Measurements from ENCODE around the gene VAX1.
"Not testable (repeated sequence)": the region's sequence is repeated elsewhere in the genome, so short reads cannot be mapped to it uniquely, and the experiment has no call there.

VAX1 gene, protein sequence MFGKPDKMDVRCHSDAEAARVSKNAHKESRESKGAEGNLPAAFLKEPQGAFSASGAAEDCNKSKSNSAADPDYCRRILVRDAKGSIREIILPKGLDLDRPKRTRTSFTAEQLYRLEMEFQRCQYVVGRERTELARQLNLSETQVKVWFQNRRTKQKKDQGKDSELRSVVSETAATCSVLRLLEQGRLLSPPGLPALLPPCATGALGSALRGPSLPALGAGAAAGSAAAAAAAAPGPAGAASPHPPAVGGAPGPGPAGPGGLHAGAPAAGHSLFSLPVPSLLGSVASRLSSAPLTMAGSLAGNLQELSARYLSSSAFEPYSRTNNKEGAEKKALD

DNA sequence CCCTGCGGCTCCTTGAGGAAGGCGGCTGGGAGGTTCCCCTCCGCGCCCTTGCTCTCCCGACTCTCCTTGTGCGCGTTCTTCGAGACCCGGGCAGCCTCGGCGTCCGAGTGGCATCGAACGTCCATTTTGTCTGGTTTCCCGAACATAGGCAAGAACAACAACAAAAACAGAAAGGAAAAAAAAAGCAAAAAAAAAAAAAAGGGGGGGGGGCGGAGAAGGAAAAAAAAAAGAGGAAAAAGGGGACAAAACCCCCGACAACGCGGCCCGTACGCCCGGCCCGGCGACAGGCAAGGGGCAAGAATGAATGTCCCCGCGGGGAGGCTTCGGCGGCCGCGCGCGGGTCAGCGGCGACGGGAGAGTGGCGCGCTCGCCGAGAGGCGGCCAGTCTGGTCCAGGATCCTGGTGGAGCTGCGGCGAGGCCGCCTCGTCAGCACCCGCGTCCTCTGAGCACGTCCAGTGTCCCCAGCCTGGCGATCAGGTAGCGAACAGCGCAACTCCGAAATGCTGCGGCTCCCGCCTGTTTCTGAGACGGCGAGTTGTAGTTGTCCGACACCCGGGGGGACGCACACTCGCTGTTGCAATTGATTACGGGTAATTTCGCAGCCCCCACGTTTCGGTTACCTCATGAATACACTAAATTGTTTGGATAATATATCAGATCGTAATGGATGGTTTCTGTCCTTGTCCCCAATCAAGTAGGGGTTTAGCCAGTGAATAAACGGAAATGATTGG, at the start of gene VAX1:
TSS of gene VAX1 (minus strand) at position 360 of the 732 bp plus-strand sequence. CDS start at position 146, 214 bp downstream.
- DNase-seq (ENCODE audit: low read depth): no peak

DNA sequence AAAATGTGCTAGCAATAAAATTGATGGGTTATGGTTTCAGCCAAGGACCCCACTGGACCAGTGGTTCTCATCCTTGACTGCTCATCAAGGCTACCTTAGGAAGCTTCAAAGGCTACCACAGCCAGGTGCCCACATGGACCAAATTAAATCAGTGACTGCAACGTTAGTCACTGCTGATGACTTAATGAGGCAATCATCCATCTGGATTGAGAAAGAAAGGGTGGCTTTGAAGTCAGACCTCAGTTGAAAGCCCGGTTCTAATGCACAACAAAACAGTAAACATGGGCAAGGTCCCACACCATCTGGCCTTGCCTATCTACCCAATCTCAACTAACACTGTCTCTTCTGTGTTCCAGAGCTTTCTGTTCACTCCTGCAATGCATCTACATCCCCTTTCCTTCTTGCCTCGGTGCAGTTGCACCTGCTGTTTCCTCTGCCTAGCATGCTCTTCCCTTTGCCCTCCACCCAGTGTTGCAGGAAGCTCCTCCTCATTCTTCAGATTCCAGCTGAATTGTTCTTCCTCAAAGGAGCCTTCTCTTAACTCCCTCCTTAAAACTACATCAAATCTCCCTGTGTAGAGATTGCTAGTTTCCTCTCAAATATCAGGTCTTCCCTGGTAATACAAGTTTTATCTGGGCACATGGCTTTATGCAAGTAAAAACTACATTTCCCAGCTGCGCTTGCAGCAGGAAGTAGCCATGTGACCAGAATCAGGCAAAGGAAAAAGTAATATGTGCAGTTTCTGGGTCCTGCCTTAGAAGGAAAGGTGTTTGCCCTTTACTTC, 49.0 kb upstream of the VAX1 start:
- DNase-seq (ENCODE audit: low read depth): no peak

DNA sequence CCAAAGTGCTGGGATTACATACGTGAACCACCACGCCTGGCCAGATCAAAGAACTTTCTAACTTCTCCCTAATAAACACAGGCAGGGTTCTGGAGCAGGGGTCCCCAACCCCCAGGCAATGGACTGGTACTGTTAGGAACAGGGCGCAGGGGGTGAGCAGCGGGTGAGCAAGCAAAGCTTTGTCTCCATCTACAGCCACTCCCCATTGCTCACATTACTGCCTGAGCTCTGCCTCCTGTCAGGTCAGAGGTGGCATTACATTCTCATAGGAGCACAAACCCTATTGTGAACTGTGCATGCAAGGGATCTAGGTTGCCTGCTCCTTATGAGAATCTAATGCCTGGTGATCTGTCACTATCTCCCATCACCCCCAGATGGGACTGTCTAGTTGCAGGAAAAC, 47.7 kb upstream of the VAX1 start:
- DNase-seq (ENCODE audit: low read depth): not testable (repeated sequence)

DNA sequence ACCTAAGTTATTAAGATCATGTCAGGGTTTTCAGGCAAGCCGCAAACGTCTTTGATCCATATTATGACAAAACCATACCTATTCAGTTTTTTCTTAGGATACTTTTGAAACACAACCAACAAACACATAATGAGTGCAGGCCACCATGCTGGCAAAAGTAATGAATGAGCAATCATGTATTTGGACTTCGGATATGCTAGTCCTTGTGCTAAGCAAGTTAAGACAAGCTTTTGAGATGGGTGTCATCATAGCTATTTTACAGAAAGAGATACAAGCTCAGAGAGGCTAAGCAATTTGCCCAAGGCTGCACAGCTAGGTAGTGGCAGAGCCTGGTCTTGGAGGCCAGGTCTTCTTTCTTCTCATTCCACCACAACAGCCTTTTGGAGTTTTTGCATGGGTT, 46.8 kb upstream of the VAX1 start:
- no peak for DNase-seq (ENCODE audit: low read depth)

DNA sequence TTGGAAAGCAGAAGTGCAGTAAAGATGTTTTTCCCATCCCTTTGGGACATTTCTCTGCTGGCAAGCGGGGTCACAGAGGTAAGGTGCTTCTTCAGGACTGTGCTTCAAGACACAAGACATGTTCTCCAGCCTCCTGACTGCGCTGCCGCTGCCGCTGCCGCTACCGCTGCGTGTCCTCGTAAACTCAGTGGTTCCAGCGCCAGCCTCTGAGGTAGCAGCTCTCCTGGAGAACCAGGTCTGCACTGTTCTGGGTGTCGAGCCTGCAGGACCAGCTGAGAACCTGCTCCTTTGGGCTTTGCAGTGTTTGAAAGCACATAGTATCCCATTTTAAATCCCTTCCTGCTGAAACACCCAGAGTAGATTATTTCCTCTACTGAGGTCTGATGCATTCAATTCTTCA, 46.2 kb upstream of the VAX1 start:
- DNase-seq (ENCODE audit: low read depth): no peak

DNA sequence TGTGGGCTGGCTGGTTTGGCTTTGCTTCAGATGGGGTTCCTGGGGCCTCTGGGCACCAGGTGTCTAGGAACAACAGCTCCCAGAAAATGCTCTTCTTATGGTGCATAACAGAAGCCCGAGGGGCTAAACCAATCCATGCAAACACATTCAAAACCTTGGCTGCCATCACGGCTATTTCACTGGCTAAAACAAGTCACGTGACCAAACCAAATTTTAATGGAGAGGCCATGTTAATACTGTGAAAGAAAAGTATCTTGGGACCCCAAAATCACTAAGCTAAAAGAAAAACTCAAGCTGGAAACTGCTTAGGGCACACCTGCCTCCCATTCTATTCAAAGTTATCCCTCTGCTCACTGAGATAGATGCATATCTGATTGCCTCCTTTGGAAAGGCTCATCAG, 40.1 kb upstream of the VAX1 start:
- DNase-seq (ENCODE audit: low read depth): no peak

DNA sequence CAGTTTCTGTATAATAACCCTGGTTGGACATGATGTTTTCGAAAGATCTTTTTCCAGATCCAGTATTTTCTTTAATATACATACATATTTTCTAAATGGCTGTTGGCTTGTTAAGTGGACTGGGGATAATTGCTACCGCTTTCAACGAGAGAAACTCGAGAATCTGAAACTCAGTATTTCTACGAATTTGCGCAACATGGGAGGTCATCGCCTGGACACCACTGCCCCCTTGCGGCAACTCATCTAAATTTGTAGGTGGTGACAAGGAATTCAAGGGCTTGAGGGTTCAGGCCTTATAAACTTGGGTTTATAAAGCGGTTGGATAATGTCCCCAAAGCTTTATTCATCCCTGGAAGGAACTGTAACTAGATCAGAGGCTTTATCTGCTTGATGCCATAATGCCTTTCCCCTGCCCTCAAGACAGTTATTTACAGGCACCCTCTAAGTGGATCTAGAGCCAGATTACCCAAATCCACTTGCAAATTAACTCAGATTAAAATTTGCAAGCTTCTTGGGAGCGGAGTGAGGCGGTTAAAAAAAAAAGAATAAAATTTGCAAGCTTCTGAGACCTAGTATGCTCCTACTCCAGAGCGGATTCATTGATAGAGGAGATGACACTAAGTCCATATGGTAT, 37.9 kb upstream of the VAX1 start:
- DNase-seq (ENCODE audit: low read depth): peak; percentile 49

DNA sequence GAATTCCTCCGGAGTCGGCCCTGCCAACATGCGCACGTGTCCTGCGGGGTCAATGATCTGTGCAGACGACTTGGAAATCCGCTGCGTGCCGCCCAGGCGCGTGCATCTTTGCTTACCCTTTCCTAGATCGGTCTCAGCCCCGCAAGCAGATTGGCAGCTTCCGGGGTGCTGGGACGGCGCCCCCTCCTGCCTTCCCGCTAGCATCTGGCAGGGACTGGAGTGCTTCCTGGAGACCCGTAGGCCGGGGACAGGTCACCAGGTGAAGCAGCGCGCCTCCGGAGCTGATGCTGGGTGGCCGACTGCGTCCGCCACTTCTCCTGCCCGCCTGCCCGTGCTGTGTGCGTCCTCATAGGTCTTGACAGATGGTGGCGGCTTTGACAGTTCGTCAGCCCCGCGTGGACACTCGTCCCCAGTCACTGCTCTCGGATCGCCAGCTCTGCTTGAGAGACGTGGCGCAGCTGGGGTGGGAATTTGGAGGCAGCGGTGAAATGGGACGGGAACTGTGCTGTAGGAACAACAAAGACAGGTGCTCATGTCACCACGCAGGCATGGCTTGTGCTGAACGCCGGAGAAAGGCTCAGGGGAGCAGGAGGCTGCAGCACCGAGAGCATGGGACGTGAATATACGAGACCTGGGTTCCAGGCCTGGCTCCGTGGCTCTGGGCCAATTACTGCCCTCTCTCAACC, 37.3 kb upstream of the VAX1 start:
- no peak for DNase-seq (ENCODE audit: low read depth)

DNA sequence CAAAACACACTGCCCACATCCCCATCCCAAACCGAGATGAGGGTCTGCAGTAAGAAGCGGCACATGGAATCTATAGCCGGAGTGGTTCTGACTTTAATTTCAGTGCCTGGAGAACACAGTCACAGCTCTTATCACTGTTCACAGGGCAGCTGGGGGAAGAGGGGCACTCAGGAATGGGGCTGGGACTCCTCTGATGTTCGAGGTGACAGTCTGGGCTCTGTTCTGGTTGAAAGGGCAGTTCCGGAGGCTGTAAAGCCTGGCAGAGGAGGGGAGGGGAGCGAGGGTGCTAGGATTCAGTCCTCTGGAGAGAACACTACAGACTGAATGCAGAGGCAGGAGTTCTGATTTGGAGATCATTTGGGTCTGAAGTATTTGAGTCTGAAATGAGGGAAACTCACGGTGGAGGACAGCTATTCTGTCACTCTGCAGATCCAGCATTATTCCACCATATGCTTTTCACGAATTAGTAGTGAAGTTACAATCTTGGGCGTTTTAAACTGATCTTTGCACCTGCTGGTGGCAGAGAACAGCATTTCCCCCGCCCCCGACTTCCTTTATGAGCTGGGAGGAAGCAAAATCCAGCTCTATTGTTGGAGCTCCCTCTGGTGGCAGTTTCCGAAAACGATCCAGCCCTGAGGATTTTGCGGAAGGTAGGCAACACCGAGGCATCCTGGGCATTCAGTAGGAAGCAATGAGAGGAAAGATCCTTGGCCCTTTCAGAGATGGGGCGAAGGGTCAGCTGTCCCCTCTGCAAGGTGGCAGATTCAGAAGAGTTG, 36.6 kb upstream of the VAX1 start:
- DNase-seq (ENCODE audit: low read depth): peak; percentile 63

DNA sequence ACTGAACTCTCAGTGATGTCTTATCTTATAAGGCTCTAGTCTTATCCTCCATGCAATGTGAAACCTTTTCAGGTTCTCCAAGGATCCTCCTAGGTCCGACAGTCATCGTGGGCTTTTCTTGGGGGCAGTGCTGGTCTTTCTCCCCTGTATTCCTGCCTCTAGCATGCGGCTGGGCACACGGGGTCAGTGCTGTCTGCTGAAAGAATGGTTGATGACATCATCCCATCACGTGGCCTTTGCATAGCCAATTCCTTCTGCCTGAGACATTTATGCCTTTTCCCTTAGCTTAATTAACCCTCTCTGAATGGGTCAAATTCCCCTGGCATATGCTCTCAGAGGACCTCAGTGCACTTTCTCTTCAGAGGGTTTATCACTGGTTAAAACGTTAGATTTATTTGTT, 32.2 kb upstream of the VAX1 start:
- no peak for DNase-seq (ENCODE audit: low read depth)

DNA sequence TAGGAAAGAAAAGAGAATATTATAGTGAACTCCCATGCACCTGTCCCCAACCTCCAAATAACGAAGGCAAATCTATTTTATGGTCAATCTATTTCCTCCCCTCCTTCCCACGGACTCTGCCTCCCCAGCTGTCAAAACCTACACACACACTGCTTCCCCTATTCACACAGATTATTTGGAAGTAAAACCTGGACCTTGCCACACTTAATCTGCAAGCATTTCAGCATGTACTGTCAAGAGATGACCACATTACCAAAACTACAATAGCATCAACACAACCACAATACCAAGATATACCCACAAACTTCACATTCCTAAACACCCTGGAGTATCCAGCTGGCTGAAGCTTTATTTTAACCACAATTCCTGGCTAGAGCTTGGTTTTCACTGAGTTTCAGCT, 31.4 kb upstream of the VAX1 start:
- no peak for DNase-seq (ENCODE audit: low read depth)

DNA sequence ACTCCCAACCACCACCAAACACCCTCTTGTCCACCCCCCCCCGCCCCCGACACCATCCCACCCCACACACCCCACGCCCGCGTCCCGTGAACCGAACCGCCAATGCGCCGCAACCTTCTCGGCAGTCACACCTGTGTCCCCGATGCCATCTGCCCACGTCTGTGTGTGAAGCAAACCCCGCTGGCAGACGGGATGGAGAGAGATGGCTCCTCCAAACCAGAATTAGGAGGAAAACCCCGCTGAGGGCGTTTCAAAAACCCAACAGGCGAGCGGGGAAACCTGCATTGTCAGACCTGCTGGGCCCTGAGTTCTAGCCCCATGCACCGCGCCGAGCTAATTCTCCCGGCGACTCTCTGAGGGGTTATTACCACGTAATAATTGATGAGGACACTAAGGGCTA, 30.7 kb upstream of the VAX1 start:
- no peak for DNase-seq (ENCODE audit: low read depth)

DNA sequence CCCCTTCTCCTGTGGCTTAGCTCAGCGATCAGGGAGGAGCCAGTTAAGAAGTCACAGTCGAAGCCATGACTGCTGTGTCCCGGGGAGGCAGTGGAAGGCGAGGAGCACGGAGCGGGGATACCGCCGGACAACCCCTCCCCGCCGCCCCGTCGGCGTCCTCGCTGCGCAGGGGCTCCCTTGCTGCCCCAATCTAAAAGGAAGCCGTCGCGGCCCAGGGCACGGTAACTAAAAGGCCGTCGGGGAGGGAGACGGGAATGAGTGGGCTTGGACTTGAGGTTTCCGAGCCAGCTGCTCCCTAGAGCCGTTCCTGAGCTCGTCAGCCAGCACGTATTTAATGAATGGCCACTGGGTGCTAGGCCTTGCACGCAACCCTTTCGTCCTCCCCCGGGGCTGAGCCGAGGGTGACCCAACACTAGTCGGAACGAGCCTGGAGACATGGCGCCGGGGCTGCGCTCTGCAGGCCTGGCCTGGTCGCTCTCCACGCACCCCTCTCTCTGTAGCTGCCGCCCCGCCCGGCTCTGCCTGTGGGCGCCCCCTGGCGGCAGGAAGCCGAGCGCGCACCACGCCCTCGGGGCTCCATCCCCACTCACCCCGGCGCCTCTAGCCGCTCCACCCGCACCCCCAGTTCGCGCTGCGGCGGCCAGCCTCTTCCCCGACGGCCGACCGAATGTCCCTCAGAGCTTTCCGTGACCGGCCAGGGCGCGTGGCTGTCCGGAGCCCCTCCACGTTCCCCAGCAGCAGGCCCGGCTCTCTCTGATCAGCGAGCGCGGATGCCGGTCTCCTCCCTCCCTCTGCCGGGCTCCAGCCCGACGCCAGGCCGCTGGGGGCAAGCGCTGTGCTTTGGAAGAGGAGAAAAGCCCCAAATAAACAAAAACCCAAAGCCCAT, 30.0 kb upstream of the VAX1 start:
- DNase-seq (ENCODE audit: low read depth): peak; percentile 41

DNA sequence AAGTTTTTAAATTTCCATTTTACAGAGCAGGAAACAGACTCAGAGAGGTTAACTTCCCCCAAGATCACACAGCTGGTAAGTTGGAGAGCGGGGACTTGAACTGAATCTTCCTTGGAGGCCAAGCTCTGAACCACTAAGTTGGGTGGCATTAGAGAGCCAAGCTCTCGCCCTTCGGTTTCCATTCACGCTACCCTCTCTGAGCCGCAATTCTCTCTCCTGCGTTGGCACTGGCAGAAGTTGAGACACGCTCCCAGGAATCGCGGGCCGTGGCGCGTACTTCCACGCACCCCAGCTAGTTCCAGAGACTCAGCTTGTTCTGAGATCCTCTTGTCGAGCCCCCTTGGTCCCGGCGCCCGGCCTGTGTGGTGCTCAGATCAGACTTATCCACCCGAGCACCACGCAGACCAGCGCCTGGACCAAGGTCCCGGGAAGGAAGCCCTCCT, 29.3 kb upstream of the VAX1 start:
- DNase-seq (ENCODE audit: low read depth): no peak

DNA sequence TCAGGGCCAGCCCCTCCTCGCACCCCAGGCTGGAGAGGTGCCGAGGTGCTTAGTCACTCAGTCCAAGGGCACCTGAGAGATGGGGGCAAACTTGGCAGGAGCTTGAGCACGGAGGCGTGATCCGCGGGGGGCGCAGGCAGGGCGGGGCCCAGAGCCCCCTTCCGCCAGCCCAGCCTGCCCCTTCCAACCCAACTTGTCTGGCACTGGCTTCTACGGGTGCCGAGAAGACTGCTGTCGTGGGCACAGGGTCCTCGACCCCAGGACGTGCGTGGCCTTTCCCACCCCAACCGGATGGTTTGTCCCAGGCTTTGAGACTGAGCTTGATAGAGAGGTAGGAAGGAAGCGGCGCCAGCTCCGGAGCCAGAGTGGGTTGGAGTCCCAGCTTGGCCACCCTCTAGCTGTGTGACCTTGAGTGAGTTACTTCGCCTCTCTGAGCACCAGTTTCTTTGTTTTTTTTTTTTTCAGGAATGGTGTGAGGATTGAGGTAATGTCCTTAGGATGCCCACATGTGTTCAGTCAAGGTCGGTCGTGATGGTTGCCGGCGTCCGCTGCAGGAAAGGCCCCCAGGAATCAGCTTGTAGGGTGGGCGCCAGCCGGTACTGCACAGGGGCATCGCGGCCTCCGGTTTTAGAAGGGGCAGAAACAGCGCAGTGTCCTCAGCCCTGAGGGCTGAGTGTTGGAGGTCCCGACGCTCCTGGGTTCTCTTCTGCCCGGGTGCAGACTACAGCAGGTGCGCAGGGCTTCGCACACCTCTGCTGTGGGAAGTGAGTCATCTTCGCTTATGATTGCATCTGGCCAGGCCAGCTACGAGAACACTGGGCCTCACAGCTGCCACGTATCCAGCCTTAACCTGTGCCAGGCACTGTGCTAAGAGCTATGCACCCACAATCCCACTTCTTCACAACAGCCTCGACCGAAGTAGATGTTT, 28.6 kb upstream of the VAX1 start:
- no peak for DNase-seq (ENCODE audit: low read depth)

DNA sequence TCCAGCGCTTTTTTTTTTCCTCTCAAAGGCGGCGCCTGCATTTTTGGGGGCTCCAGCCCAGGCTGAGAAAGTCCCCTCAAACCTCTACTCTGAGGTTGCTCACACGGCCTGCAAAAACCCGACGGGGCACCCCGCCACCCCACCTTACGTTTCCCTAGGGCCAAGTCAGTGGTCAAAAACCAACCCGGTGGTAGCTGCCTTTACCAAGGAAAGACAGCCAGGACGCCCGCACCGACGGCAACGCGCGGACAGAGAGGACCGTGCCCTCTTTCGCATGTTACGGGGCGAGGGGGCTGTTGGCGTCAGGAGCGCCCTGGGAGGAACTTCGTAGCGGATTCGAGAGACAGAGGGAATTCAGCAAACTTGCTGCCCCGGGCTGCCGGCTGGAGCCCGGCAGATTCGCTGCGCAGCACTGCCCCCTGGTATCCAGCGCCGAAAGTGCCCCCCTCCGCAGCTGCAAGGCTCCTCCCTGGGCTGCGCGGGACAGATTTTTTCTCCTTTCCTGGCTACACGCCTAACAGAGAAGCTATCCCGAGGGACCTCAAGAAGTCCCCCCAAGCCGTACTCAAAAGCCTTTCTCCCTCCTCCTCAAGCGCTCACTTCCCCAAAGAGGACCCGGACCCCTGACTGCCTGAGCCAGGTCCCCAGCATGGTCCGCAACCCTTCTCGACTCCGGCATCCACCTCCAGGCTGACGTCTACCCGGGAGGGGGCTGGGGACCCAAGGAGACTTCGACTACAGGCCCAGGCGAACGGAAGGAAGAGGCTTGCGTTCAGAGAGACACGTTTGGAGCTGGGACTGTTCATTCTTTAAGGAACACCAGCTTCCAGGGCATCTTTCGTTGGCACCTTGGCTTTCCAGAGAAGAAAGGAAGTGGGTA, 27.7 kb upstream of the VAX1 start:
- DNase-seq (ENCODE audit: low read depth): no peak

DNA sequence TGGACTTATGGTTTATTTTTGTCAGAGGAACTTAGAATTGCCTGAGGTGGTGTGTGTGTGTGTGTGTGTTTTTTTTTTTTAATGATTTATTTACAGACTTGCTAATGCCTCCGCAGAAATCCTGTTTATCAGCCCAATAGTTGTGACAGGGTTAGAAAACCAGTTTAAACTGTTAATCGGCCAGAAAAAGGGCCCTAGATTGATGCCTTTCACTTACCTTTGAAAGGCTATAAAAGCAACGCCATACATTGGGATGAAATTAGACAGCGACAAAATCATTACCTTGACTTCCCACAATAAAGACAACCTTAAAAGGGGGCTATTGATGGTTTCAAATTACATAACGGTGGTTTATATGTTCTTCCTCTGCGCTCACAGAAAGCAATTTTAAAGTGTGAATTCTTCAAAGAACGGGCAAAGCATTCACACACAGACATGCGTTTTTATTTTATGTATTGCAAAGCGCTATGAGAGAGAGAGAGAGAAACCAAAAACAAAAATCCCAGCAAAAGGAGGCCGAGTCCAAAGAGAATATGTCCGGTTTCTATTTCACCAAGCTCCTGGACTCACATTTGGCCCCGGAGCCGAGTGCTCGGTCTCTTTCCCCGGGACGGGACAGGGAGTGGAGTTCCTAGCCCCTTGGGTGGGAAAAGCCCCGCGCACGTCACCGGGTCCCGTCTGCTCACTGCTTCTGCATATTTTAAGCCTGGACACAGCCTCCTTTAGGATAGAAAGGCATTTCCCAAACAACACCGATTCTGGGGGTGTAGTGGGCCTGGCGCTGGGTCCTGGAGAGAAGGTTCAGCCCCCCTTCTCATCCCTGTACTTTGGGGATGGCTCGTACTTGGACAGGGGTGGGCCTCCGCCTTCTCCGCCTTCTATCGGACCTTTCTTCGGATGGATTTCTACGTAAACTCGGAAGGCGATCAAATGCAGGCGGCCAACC, 26.8 kb upstream of the VAX1 start:
- DNase-seq (ENCODE audit: low read depth): no peak

Measured in activated T-helper 9 cell treated with anti-CD3 and anti-CD28 coated beads, Interleukin-2, amount 50 U/mL, for 16 hours (primary cell).